ENCODE measurements around the gene PKIG. TPM values are rescaled to one million over a fixed set of nuclear protein-coding genes. Genes with fewer than 3 reads are reported as not detected.

Gene PKIG
- total and polyA plus RNA-seq, 10 of the 15 experiments (the other 5 are each of a cell fraction or from before 2014, with no cell fraction given): 5.7 to 82.3 (median 39.7) TPM

GRCh38 chr20:44536175-44536574 lies 46.2 kb upstream of the PKIG start:
- no peaks in the 10 kb centered on the region for H3K79me2 ChIP-seq (ENCODE audit: control insufficient read depth, insufficient read depth, low read length)
- RAD21 ChIA-PET (ENCODE audit: unreplicated experiment): interaction anchor here (1.5 kb wide), 1 partner anchor 51 kb away, joined by 4 read pairs; no protein-coding TSS in a partner anchor
- no peaks in the 10 kb centered on the region for H3K27me3 ChIP-seq (replicated peaks in 1 of 2; ENCODE audit: control insufficient read depth in 2 of 2, insufficient read depth in 2 of 2, low read length in 1 of 2)
- no peaks in the 10 kb centered on the region for H3K36me3 ChIP-seq (ENCODE audit: control insufficient read depth in 2 of 2, insufficient read depth in 2 of 2, low read length in 1 of 2)
- in situ Hi-C loops (cut with MboI): no loop called here
- no peak overlapping the region for H2AFZ ChIP-seq (ENCODE audit: control insufficient read depth, low read depth, low read length)
- ATAC-seq: no peak
- WGBS (ENCODE audit: insufficient coverage, insufficient replicate concordance, low lambda C conversion rate, missing lambda C conversion rate): 94% methylated on average over 3 of the region's 3 CpGs
- H3K9ac ChIP-seq (ENCODE audit: control insufficient read depth, insufficient read depth, low read length): no peak overlapping the region
- no peaks in the 10 kb centered on the region for H3K9me3 ChIP-seq (replicated peaks; ENCODE audit: control insufficient read depth, insufficient read depth, low read length)
- no peak for FAIRE-seq
- H3K4me2 ChIP-seq (ENCODE audit: control insufficient read depth, insufficient read depth): no peak overlapping the region
- DNase-seq (ENCODE audit: low read depth, low spot score): no peak
- H3K27ac ChIP-seq (ENCODE audit: control insufficient read depth, insufficient read depth): no peak overlapping the region
- SMC1A ChIA-PET (ENCODE audit: uncharacterized antibody, unreplicated experiment): interaction anchor here (1.8 kb wide), 1 partner anchor 17 kb away, joined by 5 read pairs; no protein-coding TSS in a partner anchor
- POLR2A ChIA-PET: interaction anchor here (0.5 kb wide), 1 partner anchor 75 kb away, joined by 5 read pairs; no protein-coding TSS in a partner anchor
- CTCF ChIA-PET: interaction anchor here (1.1 to 1.4 kb wide), 3 partner anchors 74 kb away, joined by 3 to 4 read pairs (median 3); no protein-coding TSS in a partner anchor
- intact Hi-C loops (cut with micrococcal nuclease; ENCODE audit: unreplicated experiment): no loop called here
- no peaks in the 10 kb centered on the region for H4K20me1 ChIP-seq (ENCODE audit: control insufficient read depth, insufficient read depth)
- no peak overlapping the region for H3K4me3 ChIP-seq
- no peaks in the 10 kb centered on the region; the same call in 1 of the 2 replicates for H3K4me1 ChIP-seq (ENCODE audit: control insufficient read depth, insufficient read depth, low read length)
- no TSS peak for BruUV-seq (replicated peaks)
- TF ChIP-seq IRF5 (IDR thresholded peaks at IDR 0.05; ENCODE audit: borderline replicate concordance): no peak
- no peak for TF ChIP-seq SPI1 (IDR thresholded peaks at IDR 0.05; ENCODE audit: borderline replicate concordance, insufficient read depth, low read depth, low read length)
- no peak for TF ChIP-seq RB1 (IDR thresholded peaks at IDR 0.05; ENCODE audit: borderline replicate concordance)
- no peak for TF ChIP-seq SRF (IDR thresholded peaks at IDR 0.05; ENCODE audit: low read depth in 2 of 2, low read length in 2 of 2)
- no peak for TF ChIP-seq HDAC6 (IDR thresholded peaks at IDR 0.05; ENCODE audit: unreplicated experiment)
